GM12878 (cell line): Measurements from ENCODE around the gene CELA3B. TPM values are rescaled to one million over a fixed set of nuclear protein-coding genes. Genes with fewer than 3 reads are reported as not detected.

ENCODE experiments used
- ATAC-seq: fragments of 200-7000 bp; cut with Tn5 transposase; 3 replicates; pipeline ENCODE4 v1.9.1; 2020; ENCODE audit warnings: mild to moderate bottlenecking, moderate library complexity
- BruUV-seq: library from RNA; stranded (reverse); fragments of 400-500 nt; replicated peaks from 2 replicates; lab custom pipeline; 2021; lab: Mats Ljungman, UMichigan
- CTCF ChIA-PET: fragments of 300-600 bp; sonication (Branson Sonifier 250); formaldehyde crosslinking; extraction: SDS; loops from one replicate; lab custom pipeline; 2021; ENCODE audit warnings: inconsistent platforms; lab: Yijun Ruan, JAX
- POLR2A ChIA-PET: fragments of 350-600 bp; formaldehyde crosslinking; extraction: SDS; loops from one replicate; lab custom pipeline; 2021; ENCODE audit warnings: inconsistent platforms; lab: Charles Lee
- RAD21 ChIA-PET: fragments of 300-600 bp; sonication (Branson Sonifier 250); formaldehyde crosslinking; loops from one replicate; lab custom pipeline; 2023; ENCODE audit warnings: antibody characterized with exemption; ENCODE audit not compliant: unreplicated experiment; lab: Charles Lee
- SMC1A ChIA-PET: fragments of 300-600 bp; sonication (Branson Sonifier 250); formaldehyde crosslinking; loops from one replicate; lab custom pipeline; 2023; ENCODE audit not compliant: unreplicated experiment, uncharacterized antibody; lab: Charles Lee
- DNase-seq: peaks from one replicate; pipeline ENCODE4 v3.0.0-alpha.2; 2011; ENCODE audit warnings: low read depth, low spot score
- FAIRE-seq: peaks from 3 replicates; lab custom pipeline; 2011; peaks lifted over from hg19 to GRCh38; lab: Jason Lieb, UNC
- H2AFZ ChIP-seq: 2 replicates; pipeline ENCODE4 v1.6.0; 2011; ENCODE audit warnings: low read depth, low read length, control low read depth; ENCODE audit not compliant: control insufficient read depth
- H3K27ac ChIP-seq: 2 replicates; pipeline ENCODE4 v1.5.1; 2011; ENCODE audit warnings: control low read depth; ENCODE audit not compliant: control insufficient read depth, insufficient read depth
- H3K27me3 ChIP-seq, 2 experiments: replicated peaks in 1 of 2; 2 replicates each; pipeline versions ENCODE4 v1.6.0 to v1.6.1; 2011; ENCODE audit warnings: low read length in 1 of 2; ENCODE audit not compliant: control insufficient read depth in 2 of 2, insufficient read depth in 2 of 2
- H3K36me3 ChIP-seq, 2 experiments: 2 replicates each; pipeline ENCODE4 v1.5.1; 2011; ENCODE audit warnings: low read length in 1 of 2; ENCODE audit not compliant: control insufficient read depth in 2 of 2, insufficient read depth in 2 of 2
- H3K4me1 ChIP-seq: 2 replicates; pipeline ENCODE4 v1.6.1; 2011; ENCODE audit warnings: mild to moderate bottlenecking, low read length, moderate library complexity, mixed read lengths; ENCODE audit not compliant: control insufficient read depth, insufficient read depth
- H3K4me2 ChIP-seq: 2 replicates; pipeline ENCODE4 v1.6.0; 2011; ENCODE audit warnings: control low read depth; ENCODE audit not compliant: control insufficient read depth, insufficient read depth
- H3K4me3 ChIP-seq: fragments of 200-600 bp; sonication (generic); 2 replicates; pipeline ENCODE4 v1.5.1; 2016
- H3K79me2 ChIP-seq: 2 replicates; pipeline ENCODE4 v1.6.0; 2011; ENCODE audit warnings: low read length; ENCODE audit not compliant: control insufficient read depth, insufficient read depth
- H3K9ac ChIP-seq: 2 replicates; pipeline ENCODE4 v1.8.0; 2011; ENCODE audit warnings: low read length, control low read depth, mixed read lengths; ENCODE audit not compliant: control insufficient read depth, insufficient read depth
- H3K9me3 ChIP-seq: replicated peaks from 3 replicates; pipeline ENCODE4 v1.5.1; 2011; ENCODE audit warnings: mild to moderate bottlenecking, low read length; ENCODE audit not compliant: control insufficient read depth, insufficient read depth
- H4K20me1 ChIP-seq: 2 replicates; pipeline ENCODE4 v1.6.0; 2011; ENCODE audit not compliant: control insufficient read depth, insufficient read depth
- EP300 ChIP-seq, 2 experiments: fragments of 150-350 bp in 1 of 2; IDR thresholded peaks; 2 replicates each; pipeline ENCODE4 v1.6.1; 2011 to 2012; ENCODE audit warnings: low read depth in 2 of 2, low read length in 2 of 2, borderline replicate concordance in 1 of 2, improper control_type of control experiment in 1 of 2, inconsistent platforms in 1 of 2; ENCODE audit not compliant: control insufficient read depth in 1 of 2
- GABPA ChIP-seq: IDR thresholded peaks from 2 replicates; pipeline ENCODE4 v1.6.1; 2014; ENCODE audit warnings: antibody characterized with exemption, low read depth, mild to moderate bottlenecking, inconsistent platforms
- HDAC6 ChIP-seq: fragments of 200-600 bp; sonication (generic); IDR thresholded peaks from one replicate; pipeline ENCODE4 v1.8.0; 2017; ENCODE audit warnings: antibody characterized with exemption; ENCODE audit not compliant: unreplicated experiment
- KAT2A ChIP-seq: conservative IDR thresholded peaks from 2 replicates; pipeline ENCODE4 v1.6.1; 2011; ENCODE audit warnings: low read depth, low read length; ENCODE audit not compliant: control insufficient read depth
- KLF5 ChIP-seq: fragments of 450-650 bp; IDR thresholded peaks from 2 replicates; pipeline ENCODE4 v1.6.1; 2014; ENCODE audit warnings: mild to moderate bottlenecking; ENCODE audit not compliant: partially characterized antibody
- NFYB ChIP-seq: IDR thresholded peaks from 2 replicates; pipeline ENCODE4 v1.6.1; 2011; ENCODE audit warnings: low read depth, mild to moderate bottlenecking, low read length, improper control_type of control experiment, moderate library complexity; ENCODE audit not compliant: insufficient read depth
- NR2C1 ChIP-seq: fragments of 450-650 bp; IDR thresholded peaks from 2 replicates; pipeline ENCODE4 v1.6.1; 2017; ENCODE audit warnings: antibody characterized with exemption, mild to moderate bottlenecking, moderate library complexity
- PAX5 ChIP-seq: IDR thresholded peaks from 2 replicates; pipeline ENCODE4 v1.6.1; 2011; ENCODE audit warnings: low read depth, low read length, borderline replicate concordance
- PML ChIP-seq: IDR thresholded peaks from 2 replicates; pipeline ENCODE4 v1.6.1; 2012; ENCODE audit warnings: low read length, inconsistent platforms
- RAD21 ChIP-seq: IDR thresholded peaks from 2 replicates; pipeline ENCODE4 v1.6.1; 2011; ENCODE audit warnings: mild to moderate bottlenecking, low read depth, low read length, moderate library complexity; ENCODE audit not compliant: insufficient read depth
- RCOR1 ChIP-seq: conservative IDR thresholded peaks from 2 replicates; pipeline ENCODE4 v1.6.1; 2012; ENCODE audit warnings: low read depth, low read length, improper control_type of control experiment
- SPI1 ChIP-seq: IDR thresholded peaks from 2 replicates; pipeline ENCODE4 v1.6.1; 2011; ENCODE audit warnings: low read depth, mild to moderate bottlenecking, low read length, moderate library complexity, borderline replicate concordance; ENCODE audit not compliant: insufficient read depth
- SUZ12 ChIP-seq: fragments of 200-600 bp; sonication (generic); IDR thresholded peaks from one replicate; pipeline ENCODE4 v1.6.1; 2018; ENCODE audit warnings: antibody characterized with exemption, mild to moderate bottlenecking; ENCODE audit not compliant: unreplicated experiment
- WGBS: methylation state at CpG from one replicate; pipeline ENCODE4 v1.1.6; 2016; ENCODE audit warnings: low lambda C conversion rate; ENCODE audit not compliant: insufficient replicate concordance, insufficient coverage; ENCODE audit errors: missing lambda C conversion rate; 5-methylcytosine and 5-hydroxymethylcytosine counted together
- in situ Hi-C: fragments of 300-500 bp; cut with MboI; formaldehyde crosslinking; loops from 9 replicates; pipeline ENCODE4 v1.14.3; 2018; ENCODE audit warnings: mixed read lengths
- intact Hi-C: fragments of 100-400 bp; cut with micrococcal nuclease; formaldehyde crosslinking; loops from one replicate; pipeline ENCODE4 v1.14.2; 2022; ENCODE audit not compliant: unreplicated experiment
- polyA plus RNA-seq, 11 experiments: library from polyadenylated mRNA; depleted of rRNA in 4 of 11; unstranded in 6 of 11; stranded (reverse) in 5 of 11; fragments of >200 nt; fragmentation: Nextera tagmentation in 4 of 11; fragmentation: Illumina TruSeq in 1 of 11; extraction: Ambion mirVana in 4 of 11; extraction: Trizol in 1 of 11; gene quantifications; 1 replicate in 1 of 11; 2 replicates in 10 of 11; pipeline versions ENCODE4 v1.2.1 to v1.2.3, GENCODE V29; 2011 to 2016; ENCODE audit warnings: inconsistent platforms in 2 of 11, missing spikeins in 2 of 11, low read depth in 1 of 11
- total RNA-seq, 4 experiments: library from RNA; depleted of rRNA in 3 of 4; stranded (reverse); fragments of >200 nt in 3 of 4; fragmentation: Illumina TruSeq in 1 of 4; extraction: Trizol in 1 of 4; gene quantifications; 2 replicates each; pipeline versions ENCODE4 v1.2.1 to v1.2.3, GENCODE V29; 2013 to 2021
- TF ChIP-seq, protein P1 (sequence below): IDR thresholded peaks from 2 replicates; pipeline ENCODE4 v1.6.1; 2011; ENCODE audit warnings: mild to moderate bottlenecking, low read depth, low read length, moderate library complexity; ENCODE audit not compliant: insufficient replicate concordance
- TF ChIP-seq, protein P2 (sequence below): fragments of 450-650 bp; IDR thresholded peaks from 2 replicates; pipeline ENCODE4 v1.6.1; 2016; ENCODE audit warnings: mild to moderate bottlenecking
- TF ChIP-seq, protein P3 (sequence below): fragments of 450-650 bp; IDR thresholded peaks from 2 replicates; pipeline ENCODE4 v1.6.1; 2017; ENCODE audit warnings: mild to moderate bottlenecking, moderate library complexity

CELA3B gene
- total and polyA plus RNA-seq, 10 of the 15 experiments (the other 5 are each of a cell fraction or from before 2014, with no cell fraction given) = 4.1 TPM; not detected in 9

DNA sequence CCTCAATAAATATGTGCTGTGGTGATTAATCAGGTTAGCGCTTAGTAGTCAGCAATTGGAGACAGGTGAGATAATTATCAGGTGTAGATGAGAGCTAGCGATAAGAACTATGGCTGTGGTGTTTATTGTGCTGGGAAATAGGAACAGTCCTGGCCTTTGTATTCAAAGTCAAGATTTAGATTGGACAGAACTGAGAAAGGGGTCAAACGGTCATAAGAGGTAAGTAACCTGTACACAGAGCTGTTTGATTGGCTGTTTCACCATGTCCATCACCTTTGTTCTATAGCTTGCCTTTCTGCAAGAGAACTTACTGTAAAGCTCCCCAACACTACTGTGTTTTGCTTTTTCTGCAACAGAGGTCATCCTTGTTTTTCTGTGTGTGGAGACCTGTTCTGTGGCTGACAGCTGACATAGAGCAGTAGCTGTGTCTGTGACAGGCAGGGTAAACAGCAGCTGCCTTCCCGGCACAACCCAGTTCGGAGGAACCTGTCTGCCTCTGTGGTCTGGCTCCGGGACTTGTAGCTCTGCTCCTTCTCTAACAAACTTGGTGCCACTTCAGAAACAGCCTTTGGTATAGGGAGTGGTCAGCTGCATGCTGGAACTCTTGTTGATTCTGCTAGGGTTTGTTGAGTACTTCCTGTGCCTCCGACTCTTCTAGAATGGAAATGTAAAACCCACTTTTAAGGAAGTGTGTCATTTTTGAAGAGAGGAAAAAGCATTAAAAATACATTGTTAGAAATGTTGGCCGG, 54.6 kb downstream of the CELA3B start:
- intact Hi-C loops = no loop called here
- TF ChIP-seq RCOR1 (no peak), KLF5 (no peak), KAT2A (no peak), NR2C1 (no peak), EP300 (IDR thresholded peaks at IDR 0.05; ENCODE audit: borderline replicate concordance in 1 of 2, control insufficient read depth in 1 of 2, low read depth in 2 of 2, low read length in 2 of 2) (no peak), PML (no peak), SPI1 (peak; percentile 36; the same call in 1 of the 2 replicates), RAD21 (no peak), HDAC6 (no peak), NFYB (peak; percentile 79), PAX5 (no peak), GABPA (no peak), SUZ12 (no peak)
- TF ChIP-seq, protein P1, sequence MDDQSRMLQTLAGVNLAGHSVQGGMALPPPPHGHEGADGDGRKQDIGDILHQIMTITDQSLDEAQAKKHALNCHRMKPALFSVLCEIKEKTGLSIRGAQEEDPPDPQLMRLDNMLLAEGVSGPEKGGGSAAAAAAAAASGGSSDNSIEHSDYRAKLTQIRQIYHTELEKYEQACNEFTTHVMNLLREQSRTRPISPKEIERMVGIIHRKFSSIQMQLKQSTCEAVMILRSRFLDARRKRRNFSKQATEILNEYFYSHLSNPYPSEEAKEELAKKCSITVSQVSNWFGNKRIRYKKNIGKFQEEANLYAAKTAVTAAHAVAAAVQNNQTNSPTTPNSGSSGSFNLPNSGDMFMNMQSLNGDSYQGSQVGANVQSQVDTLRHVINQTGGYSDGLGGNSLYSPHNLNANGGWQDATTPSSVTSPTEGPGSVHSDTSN = peak; percentile 54
- TF ChIP-seq, protein P2, sequence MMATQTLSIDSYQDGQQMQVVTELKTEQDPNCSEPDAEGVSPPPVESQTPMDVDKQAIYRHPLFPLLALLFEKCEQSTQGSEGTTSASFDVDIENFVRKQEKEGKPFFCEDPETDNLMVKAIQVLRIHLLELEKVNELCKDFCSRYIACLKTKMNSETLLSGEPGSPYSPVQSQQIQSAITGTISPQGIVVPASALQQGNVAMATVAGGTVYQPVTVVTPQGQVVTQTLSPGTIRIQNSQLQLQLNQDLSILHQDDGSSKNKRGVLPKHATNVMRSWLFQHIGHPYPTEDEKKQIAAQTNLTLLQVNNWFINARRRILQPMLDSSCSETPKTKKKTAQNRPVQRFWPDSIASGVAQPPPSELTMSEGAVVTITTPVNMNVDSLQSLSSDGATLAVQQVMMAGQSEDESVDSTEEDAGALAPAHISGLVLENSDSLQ = peak; percentile 77
- TF ChIP-seq, protein P3, sequence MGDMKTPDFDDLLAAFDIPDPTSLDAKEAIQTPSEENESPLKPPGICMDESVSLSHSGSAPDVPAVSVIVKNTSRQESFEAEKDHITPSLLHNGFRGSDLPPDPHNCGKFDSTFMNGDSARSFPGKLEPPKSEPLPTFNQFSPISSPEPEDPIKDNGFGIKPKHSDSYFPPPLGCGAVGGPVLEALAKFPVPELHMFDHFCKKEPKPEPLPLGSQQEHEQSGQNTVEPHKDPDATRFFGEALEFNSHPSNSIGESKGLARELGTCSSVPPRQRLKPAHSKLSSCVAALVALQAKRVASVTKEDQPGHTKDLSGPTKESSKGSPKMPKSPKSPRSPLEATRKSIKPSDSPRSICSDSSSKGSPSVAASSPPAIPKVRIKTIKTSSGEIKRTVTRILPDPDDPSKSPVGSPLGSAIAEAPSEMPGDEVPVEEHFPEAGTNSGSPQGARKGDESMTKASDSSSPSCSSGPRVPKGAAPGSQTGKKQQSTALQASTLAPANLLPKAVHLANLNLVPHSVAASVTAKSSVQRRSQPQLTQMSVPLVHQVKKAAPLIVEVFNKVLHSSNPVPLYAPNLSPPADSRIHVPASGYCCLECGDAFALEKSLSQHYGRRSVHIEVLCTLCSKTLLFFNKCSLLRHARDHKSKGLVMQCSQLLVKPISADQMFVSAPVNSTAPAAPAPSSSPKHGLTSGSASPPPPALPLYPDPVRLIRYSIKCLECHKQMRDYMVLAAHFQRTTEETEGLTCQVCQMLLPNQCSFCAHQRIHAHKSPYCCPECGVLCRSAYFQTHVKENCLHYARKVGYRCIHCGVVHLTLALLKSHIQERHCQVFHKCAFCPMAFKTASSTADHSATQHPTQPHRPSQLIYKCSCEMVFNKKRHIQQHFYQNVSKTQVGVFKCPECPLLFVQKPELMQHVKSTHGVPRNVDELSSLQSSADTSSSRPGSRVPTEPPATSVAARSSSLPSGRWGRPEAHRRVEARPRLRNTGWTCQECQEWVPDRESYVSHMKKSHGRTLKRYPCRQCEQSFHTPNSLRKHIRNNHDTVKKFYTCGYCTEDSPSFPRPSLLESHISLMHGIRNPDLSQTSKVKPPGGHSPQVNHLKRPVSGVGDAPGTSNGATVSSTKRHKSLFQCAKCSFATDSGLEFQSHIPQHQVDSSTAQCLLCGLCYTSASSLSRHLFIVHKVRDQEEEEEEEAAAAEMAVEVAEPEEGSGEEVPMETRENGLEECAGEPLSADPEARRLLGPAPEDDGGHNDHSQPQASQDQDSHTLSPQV = no peak
- TF ChIP-seq, all 136 proteins: peak for 4
- FAIRE-seq (peak; percentile 41), ATAC-seq (no peak), DNase-seq (no peak)
- H3K27ac ChIP-seq = no peak overlapping the region
- WGBS = 75% methylated on average over 8 of the region's 8 CpGs
- H3K79me2 ChIP-seq = peaks cover 12% of the 10 kb centered on the region
- no peak overlapping the region for H3K4me3 ChIP-seq
- H3K4me2 ChIP-seq = 0 out of 2 replicates have a peak overlapping the region, but pooled peaks have one; percentile 4
- CTCF ChIA-PET = interaction anchor here (0.7 to 1.5 kb wide), 4 partner anchors 18 to 385 kb away, joined by 3 read pairs; no protein-coding TSS in a partner anchor
- no peaks in the 10 kb centered on the region for H3K27me3 ChIP-seq
- peaks cover 0 to 4% of the 10 kb centered on the region in 2 experiments; a peak in 1 of 4 replicates for H3K36me3 ChIP-seq
- POLR2A ChIA-PET = interaction anchor here (12.0 kb wide), 1 partner anchor 15 kb away, joined by 325 read pairs; the partner anchor contains the start of gene CDC42
- SMC1A ChIA-PET = interaction anchor here (0.5 to 1.5 kb wide), 7 partner anchors 9 to 533 kb away, joined by 3 to 6 read pairs (median 3); no protein-coding TSS in a partner anchor
- no peak overlapping the region for H3K9ac ChIP-seq
- peak overlapping the region; percentile 55; the same call in 1 of the 2 replicates for H2AFZ ChIP-seq
- in situ Hi-C loops = no loop called here
- RAD21 ChIA-PET = interaction anchor here (0.7 to 1.9 kb wide), 5 partner anchors 8 to 23 kb away, joined by 3 to 11 read pairs (median 3); partner anchors contain the start of gene CDC42
- H3K9me3 ChIP-seq = no peaks in the 10 kb centered on the region
- H3K4me1 ChIP-seq = peaks cover 4% of the 10 kb centered on the region
- BruUV-seq = no TSS peak
- no peaks in the 10 kb centered on the region for H4K20me1 ChIP-seq
